Measurements from ENCODE around the gene TMEM50B. TPM values are rescaled to one million over a fixed set of nuclear protein-coding genes. Genes with fewer than 3 reads are reported as not detected.
"Not testable (repeated sequence)": the region's sequence is repeated elsewhere in the genome, so short reads cannot be mapped to it uniquely, and the experiment has no call there.

The TMEM50B gene
- total and polyA plus RNA-seq, 7 donors: 9.0 to 106 (median 63.3) TPM

- DNase-seq: no peak
- TF ChIP-seq CTCF (IDR thresholded peaks at IDR 0.05) (no peak), EP300 (IDR thresholded peaks at IDR 0.05) (no peak), POLR2AphosphoS5 (IDR thresholded peaks at IDR 0.05) (no peak), POLR2A (IDR thresholded peaks at IDR 0.05) (no peak)
- H3K36me3 ChIP-seq: peaks cover 14 to 98% (median 31%) of the 10 kb centered on the region in 4 donors
- no peak overlapping the region for H3K4me3 ChIP-seq
- intact Hi-C loops (cut with DNase I): no loop called here
- H3K4me1 ChIP-seq: no peaks in the 10 kb centered on the region
- no peaks in the 10 kb centered on the region for H3K9me3 ChIP-seq
- H3K27ac ChIP-seq: no peak overlapping the region
- WGBS, 2 donors: 87 to 88% methylated on average over 2 of the region's 2 CpGs
- H3K27me3 ChIP-seq: no peaks in the 10 kb centered on the region
These were observed 34.5 kb upstream of the TMEM50B start for GRCh38 chr21:33514229-33514628.

- H3K27ac ChIP-seq: no peak overlapping the region
- peaks cover 12 to 87% (median 24%) of the 10 kb centered on the region in 4 donors for H3K36me3 ChIP-seq
- TF ChIP-seq EP300 (IDR thresholded peaks at IDR 0.05): no peak
- no peak for TF ChIP-seq CTCF (IDR thresholded peaks at IDR 0.05)
- intact Hi-C loops (cut with DNase I): no loop called here
- 95 to 98% methylated on average over 3 of the region's 3 CpGs for WGBS, 2 donors
- H3K4me1 ChIP-seq: no peaks in the 10 kb centered on the region
- no peak for DNase-seq
- no peak overlapping the region for H3K4me3 ChIP-seq
- no peaks in the 10 kb centered on the region for H3K27me3 ChIP-seq
- H3K9me3 ChIP-seq: no peaks in the 10 kb centered on the region
These were observed 32.7 kb upstream of the TMEM50B start for GRCh38 chr21:33512481-33512880.

- H3K4me1 ChIP-seq: no peaks in the 10 kb centered on the region
- H3K36me3 ChIP-seq: peaks cover 7 to 79% (median 20%) of the 10 kb centered on the region in 4 donors
- intact Hi-C loops (cut with DNase I): no loop called here
- H3K27me3 ChIP-seq: no peaks in the 10 kb centered on the region
- no peak for TF ChIP-seq EP300 (IDR thresholded peaks at IDR 0.05)
- no peak for TF ChIP-seq POLR2A (IDR thresholded peaks at IDR 0.05)
- no peak for TF ChIP-seq CTCF (IDR thresholded peaks at IDR 0.05)
- no peak for TF ChIP-seq POLR2AphosphoS5 (IDR thresholded peaks at IDR 0.05)
- WGBS, 2 donors: 97 to 98% methylated on average over 4 of the region's 4 CpGs
- no peak overlapping the region for H3K27ac ChIP-seq
- no peak overlapping the region for H3K4me3 ChIP-seq
- DNase-seq: no peak
- no peaks in the 10 kb centered on the region for H3K9me3 ChIP-seq
These were observed 31.9 kb upstream of the TMEM50B start for GRCh38 chr21:33511639-33512038.

- Histone ChIP-seq H3K36me3 (peaks cover 7 to 73% (median 17%) of the 10 kb centered on the region in 4 donors), H3K4me1 (no peaks in the 10 kb centered on the region), H3K27ac (no peak overlapping the region), H3K4me3 (no peak overlapping the region), H3K27me3 (no peaks in the 10 kb centered on the region), H3K9me3 (no peaks in the 10 kb centered on the region)
- no peak for TF ChIP-seq EP300 (IDR thresholded peaks at IDR 0.05)
- 95 to 96% methylated on average over 8 of the region's 8 CpGs for WGBS, 2 donors
- no peak for DNase-seq
- intact Hi-C loops (cut with DNase I): no loop called here
These were observed 31.1 kb upstream of the TMEM50B start for GRCh38 chr21:33510826-33511225.

- H3K4me3 ChIP-seq; DNase-seq; intact Hi-C loops (cut with DNase I); H3K4me1 ChIP-seq; H3K27ac ChIP-seq; H3K9me3 ChIP-seq; H3K27me3 ChIP-seq: not testable (repeated sequence)
- peaks cover 7 to 55% (median 16%) of the 10 kb centered on the region in 4 donors for H3K36me3 ChIP-seq
- WGBS, 2 donors: 100% methylated on average over 1 of the region's 1 CpG
These were observed 27.2 kb upstream of the TMEM50B start for GRCh38 chr21:33507003-33507402.

- Histone ChIP-seq H3K4me1 (no peaks in the 10 kb centered on the region), H3K36me3 (peaks cover 4 to 43% (median 13%) of the 10 kb centered on the region in 4 donors), H3K9me3 (no peaks in the 10 kb centered on the region), H3K27me3 (no peaks in the 10 kb centered on the region), H3K4me3 (no peak overlapping the region), H3K27ac (no peak overlapping the region)
- no peak for TF ChIP-seq CTCF (IDR thresholded peaks at IDR 0.05)
- no peak for TF ChIP-seq EP300 (IDR thresholded peaks at IDR 0.05)
- no peak for TF ChIP-seq POLR2AphosphoS5 (IDR thresholded peaks at IDR 0.05)
- TF ChIP-seq POLR2A (IDR thresholded peaks at IDR 0.05): no peak
- DNase-seq: no peak
- intact Hi-C loops (cut with DNase I): no loop called here
- WGBS, 2 donors: 96 to 97% methylated on average over 8 of the region's 8 CpGs
These were observed 26.1 kb upstream of the TMEM50B start for GRCh38 chr21:33505833-33506232.
